ENCODE measurements around the gene PDE4D.

DNA sequence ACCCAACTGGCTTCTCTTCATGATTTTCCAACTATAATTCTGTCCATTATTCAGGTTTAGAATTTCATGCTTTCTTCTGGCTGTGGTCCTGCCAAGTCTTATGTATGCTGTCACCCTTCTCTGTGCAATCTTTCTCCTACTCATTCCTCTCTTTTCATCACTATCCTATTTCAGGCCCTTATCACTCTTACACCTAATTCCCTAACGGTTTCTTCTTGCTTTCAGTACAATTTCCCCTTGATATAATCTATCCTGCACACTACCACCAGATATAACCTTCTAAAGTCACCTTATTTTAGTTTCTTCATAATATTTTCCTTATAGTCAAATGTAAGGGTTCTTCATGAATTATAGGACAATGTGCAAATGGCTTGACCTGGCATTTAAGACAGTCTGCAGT, 874.4 kb downstream of the PDE4D start:
- TF ChIP-seq, protein P1, sequence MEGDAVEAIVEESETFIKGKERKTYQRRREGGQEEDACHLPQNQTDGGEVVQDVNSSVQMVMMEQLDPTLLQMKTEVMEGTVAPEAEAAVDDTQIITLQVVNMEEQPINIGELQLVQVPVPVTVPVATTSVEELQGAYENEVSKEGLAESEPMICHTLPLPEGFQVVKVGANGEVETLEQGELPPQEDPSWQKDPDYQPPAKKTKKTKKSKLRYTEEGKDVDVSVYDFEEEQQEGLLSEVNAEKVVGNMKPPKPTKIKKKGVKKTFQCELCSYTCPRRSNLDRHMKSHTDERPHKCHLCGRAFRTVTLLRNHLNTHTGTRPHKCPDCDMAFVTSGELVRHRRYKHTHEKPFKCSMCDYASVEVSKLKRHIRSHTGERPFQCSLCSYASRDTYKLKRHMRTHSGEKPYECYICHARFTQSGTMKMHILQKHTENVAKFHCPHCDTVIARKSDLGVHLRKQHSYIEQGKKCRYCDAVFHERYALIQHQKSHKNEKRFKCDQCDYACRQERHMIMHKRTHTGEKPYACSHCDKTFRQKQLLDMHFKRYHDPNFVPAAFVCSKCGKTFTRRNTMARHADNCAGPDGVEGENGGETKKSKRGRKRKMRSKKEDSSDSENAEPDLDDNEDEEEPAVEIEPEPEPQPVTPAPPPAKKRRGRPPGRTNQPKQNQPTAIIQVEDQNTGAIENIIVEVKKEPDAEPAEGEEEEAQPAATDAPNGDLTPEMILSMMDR (IDR thresholded peaks at IDR 0.05), result no peak
- TF ChIP-seq EP300 (IDR thresholded peaks at IDR 0.05) (no peak), POLR2A (IDR thresholded peaks at IDR 0.05) (no peak), POLR2AphosphoS5 (IDR thresholded peaks at IDR 0.05) (no peak)
